Activated B cell treated with CpG ODN at 0.5 μM for 24 hours (primary cell): ENCODE measurements around the gene ZNF784. TPM values are rescaled to one million over a fixed set of nuclear protein-coding genes. Genes with fewer than 3 reads are reported as not detected.

Experiments
- ATAC-seq: fragments of 200-7000 bp; cut with Tn5 transposase; one replicate; pipeline ENCODE4 v1.10.0; 2021; ENCODE audit warnings: low read depth, mild to moderate bottlenecking, moderate library complexity
- CTCF ChIA-PET: fragments of 350-600 bp; sonication (Branson Sonifier 250); formaldehyde crosslinking; loops from one replicate; lab custom pipeline; 2021; ENCODE audit warnings: antibody characterized with exemption; lab: Charles Lee
- POLR2A ChIA-PET: fragments of 350-600 bp; sonication (Branson Sonifier 250); formaldehyde crosslinking; loops from one replicate; lab custom pipeline; 2021; ENCODE audit warnings: antibody characterized with exemption; lab: Charles Lee
- DNase-seq: peaks from one replicate; pipeline ENCODE4 v3.0.0; 2022
- H3K27ac Mint-ChIP-seq: one replicate; pipeline ENCODE4 v1.8.0; 2020; ENCODE audit warnings: mixed read lengths
- H3K27me3 Mint-ChIP-seq: one replicate; pipeline ENCODE4 v1.8.0; 2021; ENCODE audit warnings: mixed read lengths
- H3K36me3 Mint-ChIP-seq: one replicate; pipeline ENCODE4 v1.8.0; 2021; ENCODE audit warnings: low read depth, mixed read lengths
- H3K4me1 Mint-ChIP-seq: one replicate; pipeline ENCODE4 v1.8.0; 2021; ENCODE audit warnings: mixed read lengths
- H3K4me3 Mint-ChIP-seq: one replicate; pipeline ENCODE4 v1.8.0; 2020; ENCODE audit warnings: mild to moderate bottlenecking, mixed read lengths
- H3K9me3 Mint-ChIP-seq: one replicate; pipeline ENCODE4 v1.8.0; 2020; ENCODE audit warnings: mixed read lengths
- intact Hi-C: fragments of 100-400 bp; cut with micrococcal nuclease; formaldehyde crosslinking; loops from one replicate; pipeline ENCODE4 v1.15.1; 2024
- total RNA-seq: library from RNA; stranded (reverse); gene quantifications from 2 replicates; pipeline ENCODE4 v1.2.3, GENCODE V29; 2022
- TF ChIP-seq, protein P1 (sequence below): fragments of 200-600 bp; IDR thresholded peaks from one replicate; pipeline ENCODE4 v1.8.0; 2022; ENCODE audit warnings: antibody characterized with exemption, mild to moderate bottlenecking

The ZNF784 gene
- total RNA-seq, 1 donor from 2014 or later = 8.9 TPM

GRCh38 chr19:55581823-55582223, 42.5 kb downstream of the ZNF784 start:
- intact Hi-C loops = loop anchor here (2.0 kb wide), 4 partner anchors 17 to 93 kb away; partner anchors contain the start of genes EPN1, FIZ1, U2AF2 and ZNF580
- CTCF ChIA-PET = no interaction called here
- peaks cover 16% of the 10 kb centered on the region for H3K36me3 Mint-ChIP-seq
- TF ChIP-seq, protein P1, sequence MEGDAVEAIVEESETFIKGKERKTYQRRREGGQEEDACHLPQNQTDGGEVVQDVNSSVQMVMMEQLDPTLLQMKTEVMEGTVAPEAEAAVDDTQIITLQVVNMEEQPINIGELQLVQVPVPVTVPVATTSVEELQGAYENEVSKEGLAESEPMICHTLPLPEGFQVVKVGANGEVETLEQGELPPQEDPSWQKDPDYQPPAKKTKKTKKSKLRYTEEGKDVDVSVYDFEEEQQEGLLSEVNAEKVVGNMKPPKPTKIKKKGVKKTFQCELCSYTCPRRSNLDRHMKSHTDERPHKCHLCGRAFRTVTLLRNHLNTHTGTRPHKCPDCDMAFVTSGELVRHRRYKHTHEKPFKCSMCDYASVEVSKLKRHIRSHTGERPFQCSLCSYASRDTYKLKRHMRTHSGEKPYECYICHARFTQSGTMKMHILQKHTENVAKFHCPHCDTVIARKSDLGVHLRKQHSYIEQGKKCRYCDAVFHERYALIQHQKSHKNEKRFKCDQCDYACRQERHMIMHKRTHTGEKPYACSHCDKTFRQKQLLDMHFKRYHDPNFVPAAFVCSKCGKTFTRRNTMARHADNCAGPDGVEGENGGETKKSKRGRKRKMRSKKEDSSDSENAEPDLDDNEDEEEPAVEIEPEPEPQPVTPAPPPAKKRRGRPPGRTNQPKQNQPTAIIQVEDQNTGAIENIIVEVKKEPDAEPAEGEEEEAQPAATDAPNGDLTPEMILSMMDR = no peak
- H3K27ac Mint-ChIP-seq = peak overlapping the region; percentile 7
- no peaks in the 10 kb centered on the region for H3K27me3 Mint-ChIP-seq
- H3K4me1 Mint-ChIP-seq = peaks cover 39% of the 10 kb centered on the region
- no peak for ATAC-seq
- POLR2A ChIA-PET = interaction anchor here (0.7 to 2.5 kb wide), 3 partner anchors 17 to 73 kb away, joined by 3 to 15 read pairs (median 3); partner anchors contain the start of genes FIZ1, U2AF2, ZNF524 and ZNF580
- no peaks in the 10 kb centered on the region for H3K9me3 Mint-ChIP-seq
- H3K4me3 Mint-ChIP-seq = peak overlapping the region; percentile 84
- no peak for DNase-seq

GRCh38 chr19:55581145-55581822, 43.1 kb downstream of the ZNF784 start:
- CTCF ChIA-PET = interaction anchor here (1.0 to 1.2 kb wide), 2 partner anchors 73 to 77 kb away, joined by 3 read pairs; partner anchors contain the start of gene U2AF2

GRCh38 chr19:55580628-55581144, 43.7 kb downstream of the ZNF784 start, which contains the start of gene ZNF579:
Gene ZNF579 (minus strand): TSS chr19:55580848. CDS start chr19:55579639, 1,209 bp downstream.
- intact Hi-C loops = loop anchor here (2.0 kb wide), 4 partner anchors 18 to 94 kb away; partner anchors contain the start of genes EPN1, FIZ1, U2AF2 and ZNF580
- DNase-seq = peak; percentile 68
- H3K4me1 Mint-ChIP-seq = peaks cover 29% of the 10 kb centered on the region
- H3K9me3 Mint-ChIP-seq = no peaks in the 10 kb centered on the region
- peak within 1 kb of the TSS; percentile 75 for H3K27ac Mint-ChIP-seq
- H3K27me3 Mint-ChIP-seq = no peaks in the 10 kb centered on the region
- POLR2A ChIA-PET = interaction anchor here (0.6 to 2.5 kb wide), 6 partner anchors 14 to 322 kb away, joined by 3 to 15 read pairs (median 4); partner anchors contain the start of genes FIZ1, PPP6R1 and ZNF524
- CTCF ChIA-PET = interaction anchor here (1.0 to 1.2 kb wide), 2 partner anchors 74 to 77 kb away, joined by 3 read pairs; partner anchors contain the start of gene U2AF2
- H3K4me3 Mint-ChIP-seq = peak within 1 kb of the TSS; percentile 84
- peak; percentile 83 for ATAC-seq
- peaks cover 17% of the 10 kb centered on the region for H3K36me3 Mint-ChIP-seq
- TF ChIP-seq, protein P1 = no peak

More at GRCh38 chr19:55581145-55581822, 43.1 kb downstream of the ZNF784 start:
- Mint-ChIP-seq H3K9me3 (no peaks in the 10 kb centered on the region), H3K36me3 (peaks cover 17% of the 10 kb centered on the region), H3K27ac (peak overlapping the region; percentile 61), H3K27me3 (no peaks in the 10 kb centered on the region), H3K4me1 (peaks cover 34% of the 10 kb centered on the region), H3K4me3 (peak overlapping the region; percentile 84)
- ATAC-seq = no peak
- TF ChIP-seq, protein P1 = no peak
- intact Hi-C loops = loop anchor here (2.0 kb wide), 4 partner anchors 18 to 94 kb away; partner anchors contain the start of genes EPN1, FIZ1, U2AF2 and ZNF580
- POLR2A ChIA-PET = interaction anchor here (0.6 to 2.5 kb wide), 5 partner anchors 14 to 104 kb away, joined by 3 to 15 read pairs (median 3); partner anchors contain the start of genes FIZ1, U2AF2, ZNF524 and ZNF580
- DNase-seq = no peak

- POLR2A ChIA-PET = interaction anchor here (0.6 to 2.5 kb wide), 6 partner anchors 19 to 321 kb away, joined by 3 to 15 read pairs (median 4); partner anchors contain the start of genes FIZ1, PPP6R1 and ZNF524
- DNase-seq = no peak
- peak; percentile 39 for ATAC-seq
- H3K4me1 Mint-ChIP-seq = peaks cover 24% of the 10 kb centered on the region
- intact Hi-C loops = loop anchor here (2.0 kb wide), 4 partner anchors 19 to 95 kb away; partner anchors contain the start of genes EPN1, FIZ1, U2AF2 and ZNF580
- H3K36me3 Mint-ChIP-seq = peaks cover 17% of the 10 kb centered on the region
- H3K27ac Mint-ChIP-seq = peak overlapping the region; percentile 75
- H3K4me3 Mint-ChIP-seq = peak overlapping the region; percentile 84
- TF ChIP-seq, protein P1 = no peak
- H3K9me3 Mint-ChIP-seq = no peaks in the 10 kb centered on the region
- CTCF ChIA-PET = interaction anchor here (1.0 to 1.2 kb wide), 2 partner anchors 75 to 76 kb away, joined by 3 read pairs; partner anchors contain the start of gene U2AF2
- no peaks in the 10 kb centered on the region for H3K27me3 Mint-ChIP-seq
These were observed 44.4 kb downstream of the ZNF784 start for GRCh38 chr19:55579766-55580621.
